Duodenal mucosa (tissue), 2 donors: ENCODE results near the gene SMIM36.
"Not testable (repeated sequence)": the region's sequence is repeated elsewhere in the genome, so short reads cannot be mapped to it uniquely, and the experiment has no call there.

Source experiments
- H3K27ac ChIP-seq: one replicate; pipeline ENCODE4 v1.7.0; 2013; ENCODE audit warnings: low read depth, low read length
- H3K27me3 ChIP-seq, 2 donors: one replicate each; pipeline ENCODE4 v1.7.0; 2013; ENCODE audit warnings: low read length in 2 of 2, control low read depth in 1 of 2; ENCODE audit not compliant: insufficient read depth in 2 of 2, control insufficient read depth in 1 of 2
- H3K36me3 ChIP-seq, 2 donors: one replicate each; pipeline ENCODE4 v1.7.0; 2013; ENCODE audit warnings: low read length in 2 of 2, control low read depth in 1 of 2; ENCODE audit not compliant: insufficient read depth in 2 of 2, control insufficient read depth in 1 of 2
- H3K4me1 ChIP-seq, 2 donors: one replicate each; pipeline ENCODE4 v1.7.0; 2013; ENCODE audit warnings: low read length in 2 of 2, control low read depth in 1 of 2; ENCODE audit not compliant: insufficient read depth in 2 of 2, control insufficient read depth in 1 of 2
- H3K4me3 ChIP-seq, 2 donors: one replicate each; pipeline ENCODE4 v1.7.0; 2013; ENCODE audit warnings: low read length in 2 of 2, low read depth in 1 of 2
- H3K9ac ChIP-seq, 2 donors: one replicate each; pipeline ENCODE4 v1.7.0; 2013; ENCODE audit warnings: low read length in 2 of 2, low read depth in 1 of 2
- H3K9me3 ChIP-seq, 2 donors: one replicate each; pipeline ENCODE4 v1.7.0; 2013; ENCODE audit warnings: low read length in 2 of 2, control low read depth in 1 of 2; ENCODE audit not compliant: control insufficient read depth in 1 of 2

The SMIM36 gene

DNA sequence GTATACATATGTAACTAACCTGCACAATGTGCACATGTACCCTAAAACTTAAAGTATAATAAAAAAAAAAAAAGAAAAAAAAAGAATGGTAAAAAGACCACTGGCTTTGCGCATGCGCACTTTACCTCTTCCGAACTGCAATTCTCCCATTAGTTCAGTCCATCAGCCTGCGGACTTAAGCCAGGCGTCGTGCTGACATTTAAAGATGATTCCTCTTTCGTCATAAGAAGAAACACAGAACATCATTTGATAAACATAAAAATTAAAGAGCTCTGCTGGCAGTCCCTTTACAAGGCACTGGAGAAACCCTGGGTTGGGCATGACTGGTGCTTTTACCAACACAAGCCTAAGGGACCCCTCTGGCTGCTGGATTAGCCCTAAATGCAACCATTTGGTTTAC, 3.6 kb downstream of the SMIM36 start:
- H3K27ac ChIP-seq, H3K9ac ChIP-seq, H3K27me3 ChIP-seq, H3K36me3 ChIP-seq, H3K9me3 ChIP-seq, H3K4me3 ChIP-seq, H3K4me1 ChIP-seq: not testable (repeated sequence)

DNA sequence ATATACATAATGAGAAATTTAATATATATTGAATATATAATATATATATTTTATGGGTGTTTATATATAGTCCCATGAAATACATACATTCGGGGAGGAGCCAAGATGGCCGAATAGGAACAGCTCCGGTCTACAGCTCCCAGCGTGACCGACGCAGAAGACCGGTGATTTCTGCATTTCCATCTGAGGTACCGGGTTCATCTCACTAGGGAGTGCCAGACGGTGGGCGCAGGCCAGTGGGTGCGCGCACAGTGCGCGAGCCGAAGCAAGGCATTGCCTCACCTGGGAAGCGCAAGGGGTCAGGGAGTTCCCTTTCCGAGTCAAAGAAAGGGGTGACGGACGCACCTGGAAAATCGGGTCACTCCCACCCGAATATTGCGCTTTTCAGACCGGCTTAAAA, 9.6 kb downstream of the SMIM36 start:
- H3K4me1 ChIP-seq, H3K9me3 ChIP-seq, H3K36me3 ChIP-seq, H3K27ac ChIP-seq, H3K27me3 ChIP-seq, H3K4me3 ChIP-seq, H3K9ac ChIP-seq: not testable (repeated sequence)

DNA sequence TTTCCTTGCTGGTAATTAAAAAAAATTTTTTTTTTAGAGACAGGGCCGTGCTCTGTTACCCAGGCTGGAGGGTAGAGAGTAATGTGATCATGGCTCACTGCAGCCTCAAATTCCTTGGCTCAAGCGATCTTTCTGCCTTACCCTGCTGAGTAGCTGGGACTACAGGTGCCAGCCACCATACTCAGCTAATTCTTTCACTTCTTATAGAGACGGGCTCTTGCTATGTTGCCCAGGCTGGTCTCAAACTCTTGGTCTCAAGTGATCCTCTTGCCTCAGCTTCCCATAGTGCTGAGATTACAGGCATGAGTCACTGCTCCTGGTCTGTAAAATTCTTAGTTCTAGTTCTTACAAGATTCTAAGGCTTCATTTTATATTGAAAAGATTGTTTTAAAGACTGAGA, 11.1 kb downstream of the SMIM36 start:
- Histone ChIP-seq H3K9me3 (no peaks in the 10 kb centered on the region), H3K4me3 (no peak overlapping the region), H3K4me1 (peaks cover 10 to 18% of the 10 kb centered on the region in 2 donors), H3K9ac (no peak overlapping the region), H3K27ac (no peak overlapping the region), H3K36me3 (no peaks in the 10 kb centered on the region), H3K27me3 (no peaks in the 10 kb centered on the region)

DNA sequence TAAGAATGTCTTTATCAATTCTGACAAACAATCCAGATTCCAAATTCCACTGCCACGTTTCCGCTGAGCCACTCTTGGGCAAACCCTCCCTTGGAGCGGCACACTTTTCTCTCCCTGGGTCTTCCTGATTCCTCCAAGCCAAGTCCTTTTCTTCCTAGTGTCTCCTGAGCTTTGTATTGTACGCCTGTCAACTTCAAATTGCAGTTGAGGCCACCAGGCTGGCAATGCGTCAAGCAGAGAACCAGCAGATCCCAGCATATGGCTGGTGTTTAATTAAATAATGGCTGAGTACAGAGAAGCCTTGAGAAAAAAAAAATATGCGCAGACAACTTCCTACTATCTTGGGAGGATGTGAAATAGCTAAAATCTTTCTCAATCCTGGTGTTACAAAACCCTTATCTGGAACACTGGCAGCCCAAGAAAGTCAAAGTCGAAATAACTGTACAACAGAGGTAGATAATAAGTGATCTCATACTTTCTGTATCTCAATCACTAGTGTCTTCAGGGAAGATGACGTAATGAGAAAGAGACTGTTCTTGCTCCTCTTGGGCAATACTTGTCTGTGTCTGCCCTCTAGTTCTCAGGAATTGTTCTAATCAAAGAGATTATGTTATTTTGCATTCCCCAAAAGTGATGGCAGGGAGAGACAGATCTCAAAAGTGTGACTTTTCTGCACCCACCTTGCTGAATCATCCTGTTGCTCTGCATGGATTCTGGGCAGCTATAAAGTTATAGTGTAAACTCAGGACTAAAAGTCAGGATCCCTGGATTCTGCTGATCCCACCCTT, 15.0 kb downstream of the SMIM36 start:
- H3K9ac ChIP-seq, result no peak overlapping the region
- no peaks in the 10 kb centered on the region for H3K36me3 ChIP-seq
- H3K4me3 ChIP-seq, result peak overlapping the region in 1 of 2 donors; percentile 19
- H3K4me1 ChIP-seq, result peaks cover 10 to 23% of the 10 kb centered on the region in 2 donors
- peak overlapping the region; percentile 24 for H3K27ac ChIP-seq
- peaks cover 0 to 2% of the 10 kb centered on the region in 2 donors for H3K27me3 ChIP-seq
- no peaks in the 10 kb centered on the region for H3K9me3 ChIP-seq

DNA sequence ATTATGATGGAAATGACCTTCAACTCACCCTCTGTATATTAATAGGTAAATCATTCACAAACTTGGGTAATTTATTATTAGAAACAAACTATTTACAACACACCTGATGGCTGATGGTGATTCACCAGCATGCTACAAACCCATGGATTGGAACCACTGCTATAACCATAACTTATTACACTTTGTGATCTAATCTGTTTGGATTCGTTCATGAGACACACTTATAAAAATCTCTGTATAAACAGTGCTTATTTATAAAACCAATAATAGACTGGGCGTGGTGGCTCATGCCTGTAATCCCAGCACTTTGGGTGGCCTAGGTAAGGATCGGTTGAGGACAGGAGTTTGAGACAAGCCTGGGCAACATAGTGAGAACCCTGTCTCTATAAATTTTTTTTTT, 16.0 kb downstream of the SMIM36 start:
- H3K9me3 ChIP-seq, result no peaks in the 10 kb centered on the region
- H3K27me3 ChIP-seq, result peaks cover 0 to 2% of the 10 kb centered on the region in 2 donors
- peaks cover 10 to 23% of the 10 kb centered on the region in 2 donors for H3K4me1 ChIP-seq
- no peak overlapping the region for H3K4me3 ChIP-seq
- H3K9ac ChIP-seq, result peak overlapping the region in 1 of 2 donors; percentile 17
- H3K27ac ChIP-seq, result no peak overlapping the region
- no peaks in the 10 kb centered on the region for H3K36me3 ChIP-seq

DNA sequence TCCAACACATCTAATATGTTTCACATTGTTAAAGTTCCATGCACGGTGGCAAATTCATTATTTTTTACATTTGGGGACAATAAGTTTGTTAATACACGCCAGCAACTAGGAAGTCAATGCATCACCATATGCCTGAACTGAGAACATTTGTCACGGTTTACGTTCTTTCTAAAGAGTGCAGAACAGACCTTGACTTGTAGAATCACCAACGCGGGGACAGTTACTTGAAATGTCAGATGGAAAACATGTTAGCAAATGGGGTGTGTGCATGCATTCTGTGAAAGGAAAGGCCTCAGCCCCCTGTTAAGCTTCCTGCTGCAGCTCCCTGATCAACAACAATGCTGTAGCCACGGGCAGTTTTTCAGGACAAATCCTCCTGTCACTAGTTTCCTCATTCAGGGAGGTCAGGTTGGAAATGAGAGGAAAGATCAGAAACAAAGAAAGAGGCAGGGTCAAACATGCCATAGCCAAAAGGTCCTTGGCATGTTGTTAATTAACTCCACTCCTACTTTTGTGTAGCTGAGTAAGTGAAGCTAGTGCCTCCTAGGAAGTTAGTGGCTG, 18.4 kb downstream of the SMIM36 start:
- peaks cover 10 to 23% of the 10 kb centered on the region in 2 donors for H3K4me1 ChIP-seq
- H3K9me3 ChIP-seq, result no peaks in the 10 kb centered on the region
- H3K9ac ChIP-seq, result no peak overlapping the region
- peaks cover 0 to 2% of the 10 kb centered on the region in 2 donors for H3K27me3 ChIP-seq
- H3K36me3 ChIP-seq, result no peaks in the 10 kb centered on the region
- peak overlapping the region; percentile 8 for H3K27ac ChIP-seq
- H3K4me3 ChIP-seq, result no peak overlapping the region

DNA sequence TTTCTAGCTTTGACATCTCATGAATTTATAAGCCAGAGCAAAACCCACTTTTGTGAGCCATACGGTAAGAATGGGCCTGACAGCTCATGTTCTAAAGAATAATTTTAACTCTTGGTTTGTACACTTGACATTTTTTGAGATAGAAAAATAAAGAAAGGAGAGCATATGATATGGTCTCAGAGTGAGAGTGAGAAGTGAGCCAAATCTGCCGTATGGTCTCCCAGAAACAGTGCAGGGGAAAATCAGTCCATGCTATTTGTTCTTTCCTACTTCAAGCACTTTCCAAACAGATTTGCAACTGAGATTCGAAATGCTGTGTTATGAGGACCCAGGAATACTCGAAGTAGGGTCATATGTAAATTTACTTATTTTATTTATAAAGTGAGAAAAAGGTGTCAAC, 20.9 kb downstream of the SMIM36 start:
- Histone ChIP-seq H3K9me3 (no peaks in the 10 kb centered on the region), H3K27me3 (peaks cover 0 to 2% of the 10 kb centered on the region in 2 donors), H3K36me3 (no peaks in the 10 kb centered on the region), H3K4me1 (peaks cover 2 to 8% of the 10 kb centered on the region in 2 donors), H3K4me3 (no peak overlapping the region), H3K27ac (no peak overlapping the region), H3K9ac (no peak overlapping the region)

DNA sequence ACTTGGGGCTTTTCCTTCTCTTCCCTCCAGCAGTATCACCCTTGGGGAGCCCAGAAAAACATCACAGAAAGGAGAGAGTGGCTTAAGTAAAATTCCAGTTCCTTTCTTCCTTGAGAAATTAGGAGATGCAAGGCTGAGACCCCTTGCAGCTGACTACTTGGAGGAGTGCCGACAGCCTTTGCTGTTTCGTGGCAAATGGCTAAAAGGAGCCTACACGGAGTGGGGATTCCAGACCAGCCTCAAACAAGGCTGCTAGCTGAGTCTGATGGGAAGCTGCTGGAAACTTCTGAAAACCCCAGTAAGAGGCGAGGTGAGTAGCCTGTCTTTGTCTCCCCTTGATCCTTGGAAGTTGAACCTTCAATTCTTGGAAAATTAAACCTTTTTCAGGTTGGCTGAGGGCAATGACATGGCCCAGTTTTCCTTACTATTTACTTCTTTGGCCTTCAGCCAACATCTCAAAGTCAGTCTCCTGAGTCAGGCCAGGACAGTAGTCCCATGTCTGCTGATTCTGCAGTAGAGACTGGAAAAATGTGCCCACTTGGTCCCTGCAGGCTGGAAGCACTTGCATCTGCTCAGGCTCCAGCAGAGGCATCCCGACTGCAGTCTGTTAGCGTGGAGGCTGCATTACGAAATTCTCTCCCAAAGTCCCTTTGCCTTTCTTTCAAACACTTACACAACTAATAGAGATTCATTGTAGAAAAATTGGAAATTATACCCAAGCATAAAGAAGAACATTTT, 23.4 kb downstream of the SMIM36 start:
- Histone ChIP-seq H3K9me3 (no peaks in the 10 kb centered on the region), H3K4me1 (no peaks in the 10 kb centered on the region), H3K27ac (no peak overlapping the region), H3K9ac (no peak overlapping the region), H3K27me3 (peaks cover 0 to 2% of the 10 kb centered on the region in 2 donors), H3K36me3 (no peaks in the 10 kb centered on the region), H3K4me3 (no peak overlapping the region)

DNA sequence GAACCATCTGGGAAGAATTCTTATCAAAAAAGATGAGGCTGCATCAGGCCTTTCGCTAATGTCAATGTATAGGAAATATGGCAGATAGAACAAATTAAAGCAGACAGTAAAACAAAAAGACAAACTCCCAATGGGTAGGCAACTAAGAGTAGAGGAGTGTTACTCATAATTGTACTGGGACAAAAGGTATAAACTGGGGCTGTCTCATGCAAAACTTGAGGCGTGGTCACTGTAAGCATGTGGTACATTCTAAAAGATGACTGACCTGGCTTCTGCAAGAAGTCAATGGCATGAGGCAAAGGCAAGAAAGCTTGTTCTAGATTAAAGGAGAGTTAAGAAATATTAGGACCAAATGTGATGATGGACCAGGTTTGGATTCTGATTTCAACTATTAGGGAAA, 26.7 kb downstream of the SMIM36 start:
- H3K9me3 ChIP-seq, result no peaks in the 10 kb centered on the region
- H3K36me3 ChIP-seq, result no peaks in the 10 kb centered on the region
- no peaks in the 10 kb centered on the region for H3K27me3 ChIP-seq
- no peaks in the 10 kb centered on the region for H3K4me1 ChIP-seq
- no peak overlapping the region for H3K27ac ChIP-seq
- no peak overlapping the region for H3K4me3 ChIP-seq
- no peak overlapping the region for H3K9ac ChIP-seq
